Hair follicle dermal papilla cell (primary cell): ENCODE results near the gene ABCA4. TPM values are rescaled to one million over a fixed set of nuclear protein-coding genes. Genes with fewer than 3 reads are reported as not detected.

Experiments used
- total RNA-seq: library from RNA; depleted of rRNA; stranded (reverse); fragments of >200 nt; gene quantifications from 2 replicates; pipeline ENCODE4 v1.2.3, GENCODE V29; 2012

Gene ABCA4
- 0.85 and 2.4 TPM in 2 replicates for total RNA-seq

DNA sequence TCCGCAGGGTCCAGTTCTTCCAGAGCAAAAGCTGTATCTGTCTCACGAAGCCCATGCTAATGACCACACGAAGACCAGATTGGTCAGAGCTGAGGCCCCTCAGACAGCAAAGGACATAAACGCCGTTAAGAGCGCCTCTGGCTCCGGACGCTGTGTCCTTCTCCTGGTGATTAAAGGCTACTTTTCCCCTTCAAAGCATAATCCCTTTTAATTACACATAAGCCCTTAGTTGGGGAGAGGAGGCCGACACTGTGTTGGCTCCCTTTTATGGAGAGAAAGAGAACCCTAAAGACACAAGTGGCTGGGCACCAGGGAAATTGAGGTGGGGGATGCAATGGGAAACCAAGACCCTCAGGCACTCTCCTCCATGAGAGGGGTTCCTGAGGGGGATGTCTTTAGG is at the start of gene ABCA4:
ABCA4 (minus strand) TSS at position 158 of the 400 bp plus-strand sequence; CDS start at position 55, 103 bp downstream.

Other genes starting within 250 kb of the ABCA4 start
- gene DNTTIP2, start 241.9 kb downstream of the ABCA4 start, total RNA-seq, result 22.2 TPM in 2 replicates
- gene GCLM, start 211.7 kb downstream of the ABCA4 start, total RNA-seq, result 30.8 and 40.1 TPM in 2 replicates
- gene ARHGAP29, start 116.4 kb upstream of the ABCA4 start, total RNA-seq, result 187 and 219 TPM in 2 replicates